Adipocyte (in vitro differentiated cells): ENCODE results near the gene GRM7.

ENCODE experiments used
- DNase-seq: peaks from one replicate; pipeline ENCODE4 v3.0.0-alpha.2; 2015; ENCODE audit warnings: low read depth
- H3K27me3 ChIP-seq: replicated peaks from 2 replicates; pipeline ENCODE4 v1.7.0; 2013; ENCODE audit warnings: mild to moderate bottlenecking, low read length, moderate library complexity; ENCODE audit not compliant: control insufficient read depth, insufficient read depth
- H3K36me3 ChIP-seq: 2 replicates; pipeline ENCODE4 v1.7.0; 2013; ENCODE audit warnings: low read length, mild to moderate bottlenecking, moderate library complexity; ENCODE audit not compliant: control insufficient read depth, insufficient read depth, severe bottlenecking
- H3K4me1 ChIP-seq: 2 replicates; pipeline ENCODE4 v1.7.0; 2013; ENCODE audit warnings: mild to moderate bottlenecking, low read length, moderate library complexity; ENCODE audit not compliant: control insufficient read depth, insufficient read depth
- H3K4me3 ChIP-seq: 2 replicates; pipeline ENCODE4 v1.7.0; 2013; ENCODE audit warnings: mild to moderate bottlenecking, low read length, moderate library complexity
- H3K9ac ChIP-seq: 2 replicates; pipeline ENCODE4 v1.7.0; 2013; ENCODE audit warnings: mild to moderate bottlenecking, low read length, moderate library complexity
- H3K9me3 ChIP-seq: 2 replicates; pipeline ENCODE4 v1.7.0; 2013; ENCODE audit warnings: mild to moderate bottlenecking, low read length, moderate library complexity; ENCODE audit not compliant: control insufficient read depth

Gene GRM7

DNA sequence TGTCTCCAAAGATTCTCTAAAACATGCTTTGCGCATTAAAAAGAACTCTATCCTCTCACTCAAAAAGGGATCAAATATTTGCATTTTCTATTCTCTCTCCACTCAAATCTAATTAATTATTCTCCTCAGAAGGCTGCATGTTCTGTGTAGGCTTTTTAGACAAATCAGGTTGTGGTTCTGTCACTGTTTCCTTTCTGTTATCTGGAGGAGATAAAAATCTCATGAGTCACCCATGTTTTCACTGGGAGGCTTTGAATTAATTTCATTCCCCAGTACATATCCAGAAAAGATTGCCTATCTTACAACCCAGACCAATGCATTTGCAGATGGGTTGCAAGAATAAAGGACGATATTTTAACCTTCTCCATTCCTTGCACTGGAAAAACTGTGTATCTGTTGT, 446.5 kb downstream of the GRM7 start:
- DNase-seq, result no peak
- Histone ChIP-seq H3K9ac (no peak overlapping the region), H3K4me3 (no peak overlapping the region), H3K4me1 (peaks cover 9% of the 10 kb centered on the region), H3K36me3 (no peaks in the 10 kb centered on the region), H3K9me3 (no peaks in the 10 kb centered on the region), H3K27me3 (no peaks in the 10 kb centered on the region)

GRCh38 chr3:7309641-7310102, 448.8 kb downstream of the GRM7 start:
- Histone ChIP-seq H3K36me3 (no peaks in the 10 kb centered on the region), H3K4me1 (peaks cover 9% of the 10 kb centered on the region), H3K27me3 (no peaks in the 10 kb centered on the region), H3K4me3 (peak overlapping the region; percentile 46), H3K9ac (no peak overlapping the region), H3K9me3 (peaks cover 2% of the 10 kb centered on the region)
- DNase-seq, result no peak

DNA sequence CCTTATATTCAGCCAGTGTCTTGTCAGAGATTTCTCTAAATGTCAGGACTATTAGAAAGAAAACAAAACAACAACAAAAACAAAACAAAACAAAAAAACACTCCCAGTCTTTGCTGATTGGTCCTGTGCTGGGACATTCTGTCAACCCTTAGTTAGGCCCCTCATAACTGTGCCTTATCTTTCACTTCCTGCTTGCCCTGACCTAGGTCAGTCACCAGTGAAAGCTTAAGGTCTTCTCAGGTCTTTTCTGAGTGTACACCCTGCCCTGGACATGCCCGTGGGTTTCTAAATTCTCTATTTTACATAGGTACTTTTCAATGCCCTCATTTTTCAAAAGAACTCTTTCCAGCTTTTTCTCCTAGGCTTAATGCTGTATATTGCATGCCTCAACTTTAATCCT, 454.1 kb downstream of the GRM7 start:
- H3K9me3 ChIP-seq, result peaks cover 9% of the 10 kb centered on the region
- H3K4me3 ChIP-seq, result no peak overlapping the region
- H3K9ac ChIP-seq, result no peak overlapping the region
- H3K36me3 ChIP-seq, result no peaks in the 10 kb centered on the region
- no peak for DNase-seq
- H3K27me3 ChIP-seq, result no peaks in the 10 kb centered on the region
- H3K4me1 ChIP-seq, result peaks cover 1% of the 10 kb centered on the region

GRCh38 chr3:7322957-7323669, 462.2 kb downstream of the GRM7 start:
- Histone ChIP-seq H3K4me3 (no peak overlapping the region), H3K9me3 (no peaks in the 10 kb centered on the region), H3K27me3 (no peaks in the 10 kb centered on the region), H3K9ac (no peak overlapping the region), H3K36me3 (no peaks in the 10 kb centered on the region), H3K4me1 (no peaks in the 10 kb centered on the region)
- DNase-seq, result no peak

DNA sequence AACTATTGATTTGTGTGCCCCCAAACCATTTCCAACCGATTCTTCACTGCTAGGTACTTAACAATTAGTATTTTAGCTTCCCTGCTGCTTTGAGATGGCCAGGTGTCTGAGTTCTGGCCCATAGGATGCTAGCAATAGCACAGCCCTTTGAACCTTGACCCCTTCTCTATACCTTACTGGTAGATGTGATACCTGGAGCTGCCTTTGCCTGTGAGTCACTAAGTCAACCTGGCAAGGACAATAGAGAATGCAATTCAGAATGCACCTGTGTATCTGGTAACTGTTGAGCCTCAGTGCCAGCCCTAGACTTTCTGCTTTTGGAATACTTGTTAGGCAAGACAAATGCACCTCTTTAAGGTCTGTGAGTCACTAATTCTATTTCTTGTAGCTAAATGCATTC, 467.4 kb downstream of the GRM7 start:
- Histone ChIP-seq H3K9ac (no peak overlapping the region), H3K9me3 (no peaks in the 10 kb centered on the region), H3K4me1 (no peaks in the 10 kb centered on the region), H3K4me3 (no peak overlapping the region), H3K27me3 (no peaks in the 10 kb centered on the region), H3K36me3 (no peaks in the 10 kb centered on the region)
- DNase-seq, result no peak

DNA sequence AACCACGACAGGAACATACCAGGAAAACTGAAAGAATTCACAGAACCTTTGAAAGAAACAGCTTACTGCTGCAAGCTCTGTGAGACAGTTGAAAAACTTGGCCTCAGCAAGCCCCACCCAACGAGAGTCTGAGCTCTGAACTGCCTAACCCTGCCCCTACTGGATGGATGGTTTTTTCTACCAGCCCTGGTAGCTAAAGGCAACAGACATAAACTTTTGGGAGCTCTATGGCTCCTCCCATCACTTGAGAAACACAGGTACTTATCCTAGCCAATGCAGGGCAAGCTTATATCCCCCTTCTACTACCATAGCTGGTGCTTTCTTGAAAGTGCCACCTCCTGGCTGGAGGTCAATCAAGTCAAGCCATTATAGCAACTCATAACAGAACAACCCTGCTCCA, 471.8 kb downstream of the GRM7 start:
- H3K4me1 ChIP-seq, result no peaks in the 10 kb centered on the region
- no peak overlapping the region for H3K9ac ChIP-seq
- H3K36me3 ChIP-seq, result no peaks in the 10 kb centered on the region
- DNase-seq, result no peak
- no peak overlapping the region for H3K4me3 ChIP-seq
- H3K27me3 ChIP-seq, result no peaks in the 10 kb centered on the region
- peaks cover 10% of the 10 kb centered on the region for H3K9me3 ChIP-seq

- no peaks in the 10 kb centered on the region for H3K4me1 ChIP-seq
- no peak overlapping the region for H3K4me3 ChIP-seq
- H3K9me3 ChIP-seq, result peaks cover 10% of the 10 kb centered on the region
- no peak for DNase-seq
- H3K36me3 ChIP-seq, result no peaks in the 10 kb centered on the region
- no peak overlapping the region for H3K9ac ChIP-seq
- H3K27me3 ChIP-seq, result no peaks in the 10 kb centered on the region
These were observed 472.2 kb downstream of the GRM7 start for GRCh38 chr3:7333125-7333524.

DNA sequence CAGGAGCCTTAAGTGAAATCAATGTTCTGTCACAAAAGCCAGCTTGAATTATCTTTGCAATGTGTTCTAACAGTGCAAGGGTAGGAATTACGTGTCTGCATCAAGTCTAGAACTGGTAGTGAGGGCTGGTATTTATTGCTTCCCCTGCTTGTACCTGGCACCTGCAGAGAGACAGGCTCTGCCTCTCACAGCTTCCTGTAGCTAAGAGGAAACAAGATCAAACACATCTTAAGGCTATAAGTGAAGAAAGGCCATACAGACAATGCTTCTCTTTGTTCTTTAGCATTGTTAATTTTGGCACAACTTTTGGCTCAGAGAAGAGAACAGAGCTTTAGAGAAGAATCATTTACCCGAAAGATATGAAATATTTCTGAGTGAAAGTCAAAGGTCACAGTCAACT, 479.9 kb downstream of the GRM7 start:
- no peak for DNase-seq
- no peak overlapping the region for H3K9ac ChIP-seq
- H3K4me3 ChIP-seq, result no peak overlapping the region

GRCh38 chr3:7346364-7346763, 485.4 kb downstream of the GRM7 start:
- H3K27me3 ChIP-seq, result no peaks in the 10 kb centered on the region
- H3K36me3 ChIP-seq, result no peaks in the 10 kb centered on the region
- DNase-seq, result no peak
- H3K9me3 ChIP-seq, result no peaks in the 10 kb centered on the region
- no peak overlapping the region for H3K9ac ChIP-seq
- no peaks in the 10 kb centered on the region for H3K4me1 ChIP-seq
- H3K4me3 ChIP-seq, result no peak overlapping the region

More for the DNA sequence above, 479.9 kb downstream of the GRM7 start:
- Histone ChIP-seq H3K27me3 (no peaks in the 10 kb centered on the region), H3K36me3 (no peaks in the 10 kb centered on the region), H3K4me1 (no peaks in the 10 kb centered on the region), H3K9me3 (no peaks in the 10 kb centered on the region)

GRCh38 chr3:7357101-7357500, 496.2 kb downstream of the GRM7 start:
- no peaks in the 10 kb centered on the region for H3K9me3 ChIP-seq
- no peak overlapping the region for H3K9ac ChIP-seq
- no peak overlapping the region for H3K4me3 ChIP-seq
- H3K27me3 ChIP-seq, result no peaks in the 10 kb centered on the region
- no peaks in the 10 kb centered on the region for H3K4me1 ChIP-seq
- no peaks in the 10 kb centered on the region for H3K36me3 ChIP-seq
- DNase-seq, result no peak

DNA sequence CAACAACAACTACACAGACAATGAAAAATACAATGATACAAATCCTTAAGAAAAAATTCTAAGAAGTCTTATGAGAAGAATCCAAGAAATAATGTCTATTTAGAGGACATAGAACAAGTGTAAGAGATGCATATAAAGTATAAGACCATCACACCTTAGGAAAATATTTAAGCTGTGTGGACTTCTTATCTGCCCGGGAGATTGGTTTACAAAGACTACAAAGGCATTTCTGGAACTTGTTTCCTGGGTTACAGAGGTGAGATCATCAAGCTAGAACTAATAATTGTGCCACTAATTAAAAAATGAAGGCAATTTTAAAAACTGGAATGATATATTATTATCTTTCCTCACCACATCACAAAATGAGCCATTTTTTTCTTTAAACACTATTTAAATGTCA, 507.1 kb downstream of the GRM7 start:
- H3K27me3 ChIP-seq, result no peaks in the 10 kb centered on the region
- H3K4me3 ChIP-seq, result no peak overlapping the region
- no peak overlapping the region for H3K9ac ChIP-seq
- H3K36me3 ChIP-seq, result no peaks in the 10 kb centered on the region
- DNase-seq, result no peak
- H3K4me1 ChIP-seq, result no peaks in the 10 kb centered on the region
- H3K9me3 ChIP-seq, result peaks cover 2% of the 10 kb centered on the region

DNA sequence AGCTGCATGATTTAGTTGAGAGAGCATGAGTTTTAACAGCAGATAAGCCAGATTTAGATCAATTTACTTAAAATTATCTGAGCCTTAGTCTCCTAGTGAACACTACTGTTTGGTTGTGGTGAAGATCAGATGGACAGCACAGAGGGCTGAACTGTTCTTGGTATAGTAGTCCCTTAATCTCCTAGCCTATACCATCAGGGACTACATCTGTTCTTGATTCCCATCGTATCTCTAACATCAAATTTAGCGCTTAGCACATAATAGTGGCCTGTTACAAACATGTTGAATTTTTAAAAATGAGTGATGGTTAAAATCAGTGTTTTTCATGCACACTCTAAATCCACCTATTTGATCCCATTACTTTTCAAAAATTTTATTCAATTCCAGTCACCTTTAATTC, 507.7 kb downstream of the GRM7 start:
- Histone ChIP-seq H3K36me3 (no peaks in the 10 kb centered on the region), H3K9me3 (peaks cover 2% of the 10 kb centered on the region), H3K9ac (no peak overlapping the region), H3K4me1 (no peaks in the 10 kb centered on the region), H3K27me3 (no peaks in the 10 kb centered on the region), H3K4me3 (no peak overlapping the region)
- DNase-seq, result no peak
